ENCODE data around the gene PTPRZ1.

The PTPRZ1 gene

GRCh38 chr7:121924269-121925186 is 51.6 kb downstream of the PTPRZ1 start:
- TF ChIP-seq SPI1 (IDR thresholded peaks at IDR 0.05; ENCODE audit: borderline replicate concordance, low read depth) (no peak), GABPA (IDR thresholded peaks at IDR 0.05; ENCODE audit: low read depth) (no peak), CTCF (IDR thresholded peaks at IDR 0.05; ENCODE audit: insufficient read depth, low read length) (no peak), REST (IDR thresholded peaks at IDR 0.05; ENCODE audit: insufficient replicate concordance, low read depth) (no peak), POLR2AphosphoS5 (IDR thresholded peaks at IDR 0.05; ENCODE audit: low read depth) (no peak)
- Histone ChIP-seq H3K4me3 (replicated peaks; ENCODE audit: insufficient read depth, low read length) (no peak overlapping the region), H3K27ac (replicated peaks) (no peak overlapping the region), H3K27me3 (ENCODE audit: insufficient read depth, poor library complexity, severe bottlenecking) (no peaks in the 10 kb centered on the region)
- DNase-seq (ENCODE audit: low read depth in 1 of 2, low spot score in 1 of 2) = no peak

GRCh38 chr7:121931149-121931902 is 58.4 kb downstream of the PTPRZ1 start:
- Histone ChIP-seq H3K4me3 (replicated peaks; ENCODE audit: insufficient read depth, low read length) (no peak overlapping the region), H3K27ac (replicated peaks) (no peak overlapping the region), H3K27me3 (ENCODE audit: insufficient read depth, poor library complexity, severe bottlenecking) (no peaks in the 10 kb centered on the region)
- no peak for DNase-seq (ENCODE audit: low read depth in 1 of 2, low spot score in 1 of 2)
- TF ChIP-seq GABPA (IDR thresholded peaks at IDR 0.05; ENCODE audit: low read depth) = no peak
- no peak for TF ChIP-seq POLR2AphosphoS5 (IDR thresholded peaks at IDR 0.05; ENCODE audit: low read depth)
- no peak for TF ChIP-seq SPI1 (IDR thresholded peaks at IDR 0.05; ENCODE audit: borderline replicate concordance, low read depth)

- DNase-seq (ENCODE audit: low read depth in 1 of 2, low spot score in 1 of 2) = no peak
- Histone ChIP-seq H3K4me3 (replicated peaks; ENCODE audit: insufficient read depth, low read length) (no peak overlapping the region), H3K27me3 (ENCODE audit: insufficient read depth, poor library complexity, severe bottlenecking) (no peaks in the 10 kb centered on the region), H3K27ac (replicated peaks) (no peak overlapping the region)
- no peak for TF ChIP-seq GABPA (IDR thresholded peaks at IDR 0.05; ENCODE audit: low read depth)
- TF ChIP-seq SPI1 (IDR thresholded peaks at IDR 0.05; ENCODE audit: borderline replicate concordance, low read depth) = no peak
- no peak for TF ChIP-seq REST (IDR thresholded peaks at IDR 0.05; ENCODE audit: insufficient replicate concordance, low read depth)
- no peak for TF ChIP-seq CTCF (IDR thresholded peaks at IDR 0.05; ENCODE audit: insufficient read depth, low read length)
Measured at GRCh38 chr7:121932768-121933167, 59.8 kb downstream of the PTPRZ1 start.

- H3K4me3 ChIP-seq (replicated peaks; ENCODE audit: insufficient read depth, low read length) = no peak overlapping the region
- no peaks in the 10 kb centered on the region for H3K27me3 ChIP-seq (ENCODE audit: insufficient read depth, poor library complexity, severe bottlenecking)
- DNase-seq (ENCODE audit: low read depth in 1 of 2, low spot score in 1 of 2) = no peak
- H3K27ac ChIP-seq (replicated peaks) = no peak overlapping the region
- TF ChIP-seq POLR2AphosphoS5 (IDR thresholded peaks at IDR 0.05; ENCODE audit: low read depth) (no peak), GABPA (IDR thresholded peaks at IDR 0.05; ENCODE audit: low read depth) (no peak), CTCF (IDR thresholded peaks at IDR 0.05; ENCODE audit: insufficient read depth, low read length) (no peak), REST (IDR thresholded peaks at IDR 0.05; ENCODE audit: insufficient replicate concordance, low read depth) (no peak), SPI1 (IDR thresholded peaks at IDR 0.05; ENCODE audit: borderline replicate concordance, low read depth) (no peak)
Measured at GRCh38 chr7:121936951-121937623, 64.1 kb downstream of the PTPRZ1 start.

All from HL-60 (cell line).